Measurements from ENCODE around the gene KIFBP.

Gene KIFBP

GRCh38 chr10:69048103-69048502 is 59.5 kb downstream of the KIFBP start:
- no peaks in the 10 kb centered on the region for H3K4me1 ChIP-seq (ENCODE audit: control insufficient read depth, insufficient read depth, low read length)
- 73 to 80% methylated on average over 8 of the region's 8 CpGs for WGBS, 2 experiments
- H3K9me3 ChIP-seq (ENCODE audit: control insufficient read depth, low read length), result no peaks in the 10 kb centered on the region
- no peak overlapping the region for H3K27ac ChIP-seq (ENCODE audit: insufficient read depth, low read depth, low read length, poor library complexity, severe bottlenecking)
- no peak overlapping the region for H3K4me3 ChIP-seq (ENCODE audit: insufficient read depth, low read depth, low read length)
- no peaks in the 10 kb centered on the region for H3K36me3 ChIP-seq (ENCODE audit: control insufficient read depth, insufficient read depth, low read length)
- H3K27me3 ChIP-seq (ENCODE audit: control insufficient read depth, insufficient read depth, low read length, poor library complexity, severe bottlenecking), result no peaks in the 10 kb centered on the region

- 93 to 95% methylated on average over 6 of the region's 6 CpGs for WGBS, 2 experiments
- no peaks in the 10 kb centered on the region for H3K27me3 ChIP-seq (ENCODE audit: control insufficient read depth, insufficient read depth, low read length, poor library complexity, severe bottlenecking)
- H3K4me3 ChIP-seq (ENCODE audit: insufficient read depth, low read depth, low read length), result no peak overlapping the region
- no peak overlapping the region for H3K27ac ChIP-seq (ENCODE audit: insufficient read depth, low read depth, low read length, poor library complexity, severe bottlenecking)
- H3K4me1 ChIP-seq (ENCODE audit: control insufficient read depth, insufficient read depth, low read length), result no peaks in the 10 kb centered on the region
- no peaks in the 10 kb centered on the region for H3K9me3 ChIP-seq (ENCODE audit: control insufficient read depth, low read length)
- no peaks in the 10 kb centered on the region for H3K36me3 ChIP-seq (ENCODE audit: control insufficient read depth, insufficient read depth, low read length)
Observed at GRCh38 chr10:69049566-69049961, 61.0 kb downstream of the KIFBP start.

GRCh38 chr10:69051303-69051702 is 62.7 kb downstream of the KIFBP start:
- Histone ChIP-seq H3K4me1 (ENCODE audit: control insufficient read depth, insufficient read depth, low read length) (no peaks in the 10 kb centered on the region), H3K27ac (ENCODE audit: insufficient read depth, low read depth, low read length, poor library complexity, severe bottlenecking) (no peak overlapping the region), H3K36me3 (ENCODE audit: control insufficient read depth, insufficient read depth, low read length) (no peaks in the 10 kb centered on the region), H3K4me3 (ENCODE audit: insufficient read depth, low read depth, low read length) (no peak overlapping the region), H3K9me3 (ENCODE audit: control insufficient read depth, low read length) (no peaks in the 10 kb centered on the region), H3K27me3 (ENCODE audit: control insufficient read depth, insufficient read depth, low read length, poor library complexity, severe bottlenecking) (no peaks in the 10 kb centered on the region)
- WGBS, 2 experiments, result 92 to 93% methylated on average over 3 of the region's 3 CpGs

GRCh38 chr10:69051710-69052487 is 63.3 kb downstream of the KIFBP start:
- 79% methylated on average over 10 of the region's 10 CpGs for WGBS, 2 experiments

GRCh38 chr10:69052736-69053135 is 64.1 kb downstream of the KIFBP start:
- Histone ChIP-seq H3K27ac (ENCODE audit: insufficient read depth, low read depth, low read length, poor library complexity, severe bottlenecking) (no peak overlapping the region), H3K4me1 (ENCODE audit: control insufficient read depth, insufficient read depth, low read length) (peaks cover 6% of the 10 kb centered on the region), H3K27me3 (ENCODE audit: control insufficient read depth, insufficient read depth, low read length, poor library complexity, severe bottlenecking) (no peaks in the 10 kb centered on the region), H3K9me3 (ENCODE audit: control insufficient read depth, low read length) (no peaks in the 10 kb centered on the region), H3K4me3 (ENCODE audit: insufficient read depth, low read depth, low read length) (no peak overlapping the region), H3K36me3 (ENCODE audit: control insufficient read depth, insufficient read depth, low read length) (no peaks in the 10 kb centered on the region)
- 84 to 85% methylated on average over 6 of the region's 6 CpGs for WGBS, 2 experiments

More at GRCh38 chr10:69051710-69052487, 63.3 kb downstream of the KIFBP start:
- no peak overlapping the region for H3K27ac ChIP-seq (ENCODE audit: insufficient read depth, low read depth, low read length, poor library complexity, severe bottlenecking)
- H3K9me3 ChIP-seq (ENCODE audit: control insufficient read depth, low read length), result no peaks in the 10 kb centered on the region
- H3K36me3 ChIP-seq (ENCODE audit: control insufficient read depth, insufficient read depth, low read length), result no peaks in the 10 kb centered on the region
- H3K27me3 ChIP-seq (ENCODE audit: control insufficient read depth, insufficient read depth, low read length, poor library complexity, severe bottlenecking), result no peaks in the 10 kb centered on the region
- H3K4me3 ChIP-seq (ENCODE audit: insufficient read depth, low read depth, low read length), result no peak overlapping the region
- peaks cover 6% of the 10 kb centered on the region for H3K4me1 ChIP-seq (ENCODE audit: control insufficient read depth, insufficient read depth, low read length)

- WGBS, 2 experiments, result 96 to 97% methylated on average over 2 of the region's 2 CpGs
- Histone ChIP-seq H3K27ac (ENCODE audit: insufficient read depth, low read depth, low read length, poor library complexity, severe bottlenecking) (no peak overlapping the region), H3K36me3 (ENCODE audit: control insufficient read depth, insufficient read depth, low read length) (no peaks in the 10 kb centered on the region), H3K27me3 (ENCODE audit: control insufficient read depth, insufficient read depth, low read length, poor library complexity, severe bottlenecking) (no peaks in the 10 kb centered on the region), H3K4me1 (ENCODE audit: control insufficient read depth, insufficient read depth, low read length) (peaks cover 6% of the 10 kb centered on the region), H3K9me3 (ENCODE audit: control insufficient read depth, low read length) (no peaks in the 10 kb centered on the region), H3K4me3 (ENCODE audit: insufficient read depth, low read depth, low read length) (no peak overlapping the region)
Observed at GRCh38 chr10:69055241-69055640, 66.6 kb downstream of the KIFBP start.

GRCh38 chr10:69056129-69056528 is 67.5 kb downstream of the KIFBP start:
- no peaks in the 10 kb centered on the region for H3K36me3 ChIP-seq (ENCODE audit: control insufficient read depth, insufficient read depth, low read length)

GRCh38 chr10:69056536-69057260 is 68.1 kb downstream of the KIFBP start:
- no peaks in the 10 kb centered on the region for H3K9me3 ChIP-seq (ENCODE audit: control insufficient read depth, low read length)
- H3K27ac ChIP-seq (ENCODE audit: insufficient read depth, low read depth, low read length, poor library complexity, severe bottlenecking), result no peak overlapping the region
- H3K27me3 ChIP-seq (ENCODE audit: control insufficient read depth, insufficient read depth, low read length, poor library complexity, severe bottlenecking), result no peaks in the 10 kb centered on the region
- peaks cover 6% of the 10 kb centered on the region for H3K4me1 ChIP-seq (ENCODE audit: control insufficient read depth, insufficient read depth, low read length)
- H3K4me3 ChIP-seq (ENCODE audit: insufficient read depth, low read depth, low read length), result no peak overlapping the region
- WGBS, 2 experiments, result 82 to 83% methylated on average over 14 of the region's 14 CpGs
- no peaks in the 10 kb centered on the region for H3K36me3 ChIP-seq (ENCODE audit: control insufficient read depth, insufficient read depth, low read length)

More at GRCh38 chr10:69056129-69056528, 67.5 kb downstream of the KIFBP start:
- Histone ChIP-seq H3K4me3 (ENCODE audit: insufficient read depth, low read depth, low read length) (no peak overlapping the region), H3K27ac (ENCODE audit: insufficient read depth, low read depth, low read length, poor library complexity, severe bottlenecking) (no peak overlapping the region), H3K4me1 (ENCODE audit: control insufficient read depth, insufficient read depth, low read length) (peaks cover 6% of the 10 kb centered on the region), H3K9me3 (ENCODE audit: control insufficient read depth, low read length) (no peaks in the 10 kb centered on the region), H3K27me3 (ENCODE audit: control insufficient read depth, insufficient read depth, low read length, poor library complexity, severe bottlenecking) (no peaks in the 10 kb centered on the region)
- WGBS, 2 experiments, result 87 to 92% methylated on average over 7 of the region's 7 CpGs

GRCh38 chr10:69057261-69057950 is 68.8 kb downstream of the KIFBP start:
- Histone ChIP-seq H3K36me3 (ENCODE audit: control insufficient read depth, insufficient read depth, low read length) (no peaks in the 10 kb centered on the region), H3K4me3 (ENCODE audit: insufficient read depth, low read depth, low read length) (no peak overlapping the region), H3K27ac (ENCODE audit: insufficient read depth, low read depth, low read length, poor library complexity, severe bottlenecking) (no peak overlapping the region), H3K4me1 (ENCODE audit: control insufficient read depth, insufficient read depth, low read length) (peaks cover 6% of the 10 kb centered on the region), H3K27me3 (ENCODE audit: control insufficient read depth, insufficient read depth, low read length, poor library complexity, severe bottlenecking) (no peaks in the 10 kb centered on the region), H3K9me3 (ENCODE audit: control insufficient read depth, low read length) (no peaks in the 10 kb centered on the region)
- 71 to 75% methylated on average over 14 of the region's 14 CpGs for WGBS, 2 experiments

GRCh38 chr10:69057951-69058297 is 69.3 kb downstream of the KIFBP start:
- H3K27me3 ChIP-seq (ENCODE audit: control insufficient read depth, insufficient read depth, low read length, poor library complexity, severe bottlenecking), result no peaks in the 10 kb centered on the region
- peaks cover 6% of the 10 kb centered on the region for H3K4me1 ChIP-seq (ENCODE audit: control insufficient read depth, insufficient read depth, low read length)
- no peak overlapping the region for H3K4me3 ChIP-seq (ENCODE audit: insufficient read depth, low read depth, low read length)
- H3K9me3 ChIP-seq (ENCODE audit: control insufficient read depth, low read length), result no peaks in the 10 kb centered on the region
- H3K27ac ChIP-seq (ENCODE audit: insufficient read depth, low read depth, low read length, poor library complexity, severe bottlenecking), result no peak overlapping the region
- H3K36me3 ChIP-seq (ENCODE audit: control insufficient read depth, insufficient read depth, low read length), result no peaks in the 10 kb centered on the region
- WGBS, 2 experiments, result 0 to 2% methylated on average over 1 of the region's 1 CpG
